GM12878 (cell line): ENCODE data around the gene TPT1.

ENCODE experiments used
- CBX3 ChIP-seq: fragments of 200-600 bp; sonication (generic); IDR thresholded peaks from 2 replicates; pipeline ENCODE4 v1.6.1; 2016; ENCODE audit warnings: low read depth, borderline replicate concordance
- EZH2 ChIP-seq: IDR thresholded peaks from 2 replicates; pipeline ENCODE4 v1.6.1; 2012; ENCODE audit warnings: low read depth, mild to moderate bottlenecking, control low read depth, inconsistent platforms, low read length, borderline replicate concordance; ENCODE audit not compliant: control insufficient read depth
- TF ChIP-seq, protein P1 (sequence below): IDR thresholded peaks from 2 replicates; pipeline ENCODE4 v1.6.1; 2012; ENCODE audit warnings: low read depth, low read length, improper control_type of control experiment
- TF ChIP-seq, protein P2 (sequence below), 3 experiments: IDR thresholded peaks in 2 of 3; conservative IDR thresholded peaks in 1 of 3; 2 replicates each; pipeline ENCODE4 v1.5.1; 2011; ENCODE audit warnings: low read depth in 3 of 3, low read length in 3 of 3, mild to moderate bottlenecking in 3 of 3, control low read depth in 2 of 3, moderate library complexity in 2 of 3, inconsistent platforms in 1 of 3, mixed read lengths in 1 of 3; ENCODE audit not compliant: control insufficient read depth in 2 of 3, insufficient read depth in 1 of 3; ENCODE audit errors: extremely low read depth in 1 of 3

DNA sequence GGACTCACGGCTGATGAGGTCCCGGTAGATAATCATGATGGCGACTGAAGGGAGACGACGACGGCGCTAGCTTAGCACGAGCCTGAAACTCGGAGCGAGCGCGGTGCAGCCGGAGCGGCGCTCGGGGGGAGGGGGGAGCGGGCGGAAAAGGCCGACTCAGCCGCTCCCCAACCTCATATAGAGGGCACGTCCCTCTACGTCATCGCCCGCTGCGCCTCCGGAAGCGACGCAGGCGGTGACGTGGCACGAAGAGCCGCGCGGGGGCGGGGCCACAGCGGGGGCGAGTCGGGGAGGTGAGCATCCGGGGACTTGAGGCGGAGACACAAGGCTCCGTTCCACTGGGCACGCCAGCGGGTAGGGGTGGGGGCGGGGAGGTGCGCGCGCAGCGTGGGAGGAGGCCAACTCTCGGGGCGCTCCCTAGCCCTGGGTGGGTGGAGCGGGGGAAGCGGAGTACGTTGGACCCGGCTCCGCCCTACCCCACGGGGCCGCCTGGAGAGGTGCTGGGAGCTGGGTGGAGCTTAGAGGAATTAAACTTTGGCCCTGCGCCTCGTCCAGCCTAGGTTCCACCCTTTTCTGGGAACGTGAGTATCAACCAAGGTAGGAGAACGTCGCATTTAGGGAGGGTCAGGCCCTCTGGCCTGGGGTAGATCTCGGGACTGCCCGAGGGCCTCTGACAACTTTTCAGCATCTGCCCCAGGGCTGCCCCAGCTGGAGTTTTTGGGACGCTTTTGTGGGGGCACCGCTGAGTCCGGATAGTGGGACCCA lies at the start of gene TPT1:
- TF ChIP-seq CBX3 = no peak
- TF ChIP-seq, protein P1, sequence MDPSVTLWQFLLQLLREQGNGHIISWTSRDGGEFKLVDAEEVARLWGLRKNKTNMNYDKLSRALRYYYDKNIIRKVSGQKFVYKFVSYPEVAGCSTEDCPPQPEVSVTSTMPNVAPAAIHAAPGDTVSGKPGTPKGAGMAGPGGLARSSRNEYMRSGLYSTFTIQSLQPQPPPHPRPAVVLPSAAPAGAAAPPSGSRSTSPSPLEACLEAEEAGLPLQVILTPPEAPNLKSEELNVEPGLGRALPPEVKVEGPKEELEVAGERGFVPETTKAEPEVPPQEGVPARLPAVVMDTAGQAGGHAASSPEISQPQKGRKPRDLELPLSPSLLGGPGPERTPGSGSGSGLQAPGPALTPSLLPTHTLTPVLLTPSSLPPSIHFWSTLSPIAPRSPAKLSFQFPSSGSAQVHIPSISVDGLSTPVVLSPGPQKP = peak; percentile 94
- TF ChIP-seq EZH2 = no peak
- TF ChIP-seq, protein P2, sequence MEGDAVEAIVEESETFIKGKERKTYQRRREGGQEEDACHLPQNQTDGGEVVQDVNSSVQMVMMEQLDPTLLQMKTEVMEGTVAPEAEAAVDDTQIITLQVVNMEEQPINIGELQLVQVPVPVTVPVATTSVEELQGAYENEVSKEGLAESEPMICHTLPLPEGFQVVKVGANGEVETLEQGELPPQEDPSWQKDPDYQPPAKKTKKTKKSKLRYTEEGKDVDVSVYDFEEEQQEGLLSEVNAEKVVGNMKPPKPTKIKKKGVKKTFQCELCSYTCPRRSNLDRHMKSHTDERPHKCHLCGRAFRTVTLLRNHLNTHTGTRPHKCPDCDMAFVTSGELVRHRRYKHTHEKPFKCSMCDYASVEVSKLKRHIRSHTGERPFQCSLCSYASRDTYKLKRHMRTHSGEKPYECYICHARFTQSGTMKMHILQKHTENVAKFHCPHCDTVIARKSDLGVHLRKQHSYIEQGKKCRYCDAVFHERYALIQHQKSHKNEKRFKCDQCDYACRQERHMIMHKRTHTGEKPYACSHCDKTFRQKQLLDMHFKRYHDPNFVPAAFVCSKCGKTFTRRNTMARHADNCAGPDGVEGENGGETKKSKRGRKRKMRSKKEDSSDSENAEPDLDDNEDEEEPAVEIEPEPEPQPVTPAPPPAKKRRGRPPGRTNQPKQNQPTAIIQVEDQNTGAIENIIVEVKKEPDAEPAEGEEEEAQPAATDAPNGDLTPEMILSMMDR (IDR thresholded peaks at IDR 0.05 in 2 of 3, conservative IDR thresholded peaks at IDR 0.05 in 1 of 3; ENCODE audit: control insufficient read depth in 2 of 3, extremely low read depth in 1 of 3, insufficient read depth in 1 of 3, low read depth in 3 of 3, low read length in 3 of 3) = no peak
